IPS-18c (cell line): ENCODE measurements around the gene HLA-DOB.
"Not testable (repeated sequence)": the region's sequence is repeated elsewhere in the genome, so short reads cannot be mapped to it uniquely, and the experiment has no call there.

ENCODE experiments used
- H3K4me3 ChIP-seq: 2 replicates; pipeline ENCODE4 v1.7.0; 2013; ENCODE audit warnings: low read depth, mild to moderate bottlenecking, low read length, moderate library complexity; ENCODE audit not compliant: insufficient read depth
- H3K9me3 ChIP-seq: one replicate; pipeline ENCODE4 v1.6.1; 2013; ENCODE audit warnings: mild to moderate bottlenecking, low read length, moderate library complexity; ENCODE audit not compliant: control insufficient read depth, insufficient read depth

The HLA-DOB gene

DNA sequence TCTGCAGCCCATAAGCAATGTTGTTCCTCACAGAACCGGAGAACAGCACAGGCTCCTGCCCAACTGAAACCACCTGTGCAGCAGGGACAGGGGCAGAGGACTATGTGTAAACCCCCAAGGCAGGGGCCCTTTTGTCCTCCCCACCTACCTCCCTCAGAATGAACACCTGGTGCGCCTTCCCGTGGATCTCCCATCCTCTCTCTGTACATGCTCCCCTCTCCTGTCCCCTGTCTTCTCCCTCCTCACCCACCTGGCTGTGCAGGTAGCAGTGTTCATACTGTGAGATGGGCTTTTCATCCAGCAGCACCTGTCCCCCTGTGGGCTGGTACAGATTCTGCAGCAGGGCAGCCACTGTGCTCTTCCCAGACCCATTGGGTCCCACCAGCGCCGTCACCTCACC is 13.2 kb upstream of the HLA-DOB start:
- no peaks in the 10 kb centered on the region for H3K9me3 ChIP-seq

GRCh38 chr6:32829495-32829894 is 12.7 kb upstream of the HLA-DOB start:
- Histone ChIP-seq H3K9me3 (no peaks in the 10 kb centered on the region), H3K4me3 (no peak overlapping the region)

More for the DNA sequence above, 13.2 kb upstream of the HLA-DOB start:
- no peak overlapping the region for H3K4me3 ChIP-seq

DNA sequence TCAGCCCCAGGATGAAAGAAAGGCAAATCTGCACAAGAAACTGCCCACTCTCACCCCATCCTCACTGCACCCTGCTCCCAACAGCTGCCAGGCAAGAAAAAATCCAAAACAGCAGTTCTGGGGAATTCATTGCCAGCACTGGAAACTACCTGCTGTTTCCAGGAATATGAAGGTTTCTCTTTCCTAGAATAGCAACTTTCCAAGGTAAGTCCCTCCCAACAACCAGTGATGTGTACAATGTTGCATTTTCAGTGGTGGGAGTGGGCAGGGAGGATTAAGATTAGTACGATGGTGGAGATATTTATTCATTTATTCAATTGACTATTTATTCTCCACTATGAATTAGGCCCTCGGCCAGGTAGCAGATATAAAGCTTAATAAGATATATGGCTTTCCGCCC is 10.2 kb upstream of the HLA-DOB start:
- Histone ChIP-seq H3K9me3 (no peaks in the 10 kb centered on the region), H3K4me3 (no peak overlapping the region)

GRCh38 chr6:32825966-32826365 is 9.2 kb upstream of the HLA-DOB start:
- H3K4me3 ChIP-seq: no peak overlapping the region
- no peaks in the 10 kb centered on the region for H3K9me3 ChIP-seq

- Histone ChIP-seq H3K4me3 (no peak overlapping the region), H3K9me3 (no peaks in the 10 kb centered on the region)
Observed at GRCh38 chr6:32819729-32820128, 2.9 kb upstream of the HLA-DOB start.

GRCh38 chr6:32818867-32819266 is 2.1 kb upstream of the HLA-DOB start:
- Histone ChIP-seq H3K9me3 (no peaks in the 10 kb centered on the region), H3K4me3 (no peak overlapping the region)

DNA sequence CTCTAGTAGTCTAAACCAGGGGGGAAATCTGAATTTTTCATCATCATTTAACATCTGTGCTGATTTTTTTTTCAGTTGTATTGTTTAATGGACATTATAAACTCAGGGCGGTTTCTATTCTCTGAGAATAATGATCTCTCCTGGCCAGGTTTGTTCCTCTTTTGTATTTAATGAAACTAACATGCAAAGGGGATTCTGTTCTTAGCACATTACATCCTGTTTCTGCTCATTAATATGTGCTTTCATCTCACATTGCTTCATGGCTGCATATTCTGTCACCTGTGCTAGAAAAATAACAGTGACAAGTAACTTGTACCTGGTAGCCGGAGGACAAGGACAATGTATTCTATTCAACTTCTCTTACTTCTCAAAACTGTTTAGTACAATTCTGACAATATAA is 806 bp downstream of the HLA-DOB start:
- no peaks in the 10 kb centered on the region for H3K9me3 ChIP-seq
- H3K4me3 ChIP-seq: no peak overlapping the region

DNA sequence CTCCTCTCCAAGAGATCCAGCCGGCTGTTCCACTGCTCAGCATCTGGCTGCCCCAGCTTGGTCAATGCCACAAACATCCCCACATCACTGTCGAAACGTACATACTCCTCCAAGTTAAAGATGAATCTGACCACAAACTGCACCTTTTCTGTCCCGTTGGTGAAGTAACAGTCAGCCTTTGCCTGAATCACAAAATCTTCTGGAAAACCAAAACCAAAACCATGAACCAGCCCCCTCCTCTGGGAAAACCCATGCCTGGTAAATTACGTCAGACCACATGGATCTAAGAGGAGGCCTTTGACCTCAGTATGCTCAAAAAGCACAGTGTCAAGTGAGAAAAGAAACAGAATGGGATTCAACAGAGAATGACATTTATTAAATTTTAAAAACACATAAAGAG is 1.7 kb downstream of the HLA-DOB start:
- H3K4me3 ChIP-seq: no peak overlapping the region
- no peaks in the 10 kb centered on the region for H3K9me3 ChIP-seq

DNA sequence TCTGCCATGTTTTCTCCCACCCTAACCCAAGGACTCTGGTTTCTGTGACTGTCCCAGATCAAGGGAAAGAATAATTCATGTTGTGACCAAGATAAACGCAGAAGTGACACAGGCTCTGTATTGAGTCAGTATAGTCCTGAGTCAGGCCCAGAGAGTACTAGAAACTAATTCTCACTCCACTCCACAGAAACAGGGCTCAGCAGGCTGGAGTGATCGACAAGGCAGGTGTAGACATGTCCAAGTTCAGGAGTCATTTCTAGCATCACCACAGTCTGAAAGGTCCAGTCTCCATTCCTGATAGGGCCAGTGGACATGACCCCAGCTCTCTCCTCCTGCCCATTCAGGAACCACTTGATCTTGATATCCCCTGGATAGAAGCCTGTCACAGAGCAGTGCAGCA is 2.7 kb downstream of the HLA-DOB start:
- H3K9me3 ChIP-seq: no peaks in the 10 kb centered on the region
- no peak overlapping the region for H3K4me3 ChIP-seq

DNA sequence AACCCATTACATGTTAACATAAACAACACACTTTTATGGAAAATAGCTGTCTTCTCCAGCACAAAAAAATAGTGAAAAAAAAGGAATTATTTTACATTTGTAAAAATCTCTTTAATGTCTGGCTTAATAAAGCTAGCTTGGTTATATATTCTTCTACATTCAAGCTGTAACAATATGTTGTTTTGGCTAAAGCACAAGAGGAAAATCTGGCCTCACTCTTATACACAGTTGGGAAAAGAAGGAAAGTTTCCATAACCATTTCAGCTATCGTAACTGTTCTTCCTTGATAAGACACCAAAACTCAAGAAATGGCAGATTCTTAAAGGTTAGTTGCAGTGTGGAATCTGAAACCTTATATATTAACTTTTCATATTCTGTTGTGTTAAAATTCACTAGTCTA is 7.6 kb downstream of the HLA-DOB start:
- Histone ChIP-seq H3K4me3 (no peak overlapping the region), H3K9me3 (no peaks in the 10 kb centered on the region)

DNA sequence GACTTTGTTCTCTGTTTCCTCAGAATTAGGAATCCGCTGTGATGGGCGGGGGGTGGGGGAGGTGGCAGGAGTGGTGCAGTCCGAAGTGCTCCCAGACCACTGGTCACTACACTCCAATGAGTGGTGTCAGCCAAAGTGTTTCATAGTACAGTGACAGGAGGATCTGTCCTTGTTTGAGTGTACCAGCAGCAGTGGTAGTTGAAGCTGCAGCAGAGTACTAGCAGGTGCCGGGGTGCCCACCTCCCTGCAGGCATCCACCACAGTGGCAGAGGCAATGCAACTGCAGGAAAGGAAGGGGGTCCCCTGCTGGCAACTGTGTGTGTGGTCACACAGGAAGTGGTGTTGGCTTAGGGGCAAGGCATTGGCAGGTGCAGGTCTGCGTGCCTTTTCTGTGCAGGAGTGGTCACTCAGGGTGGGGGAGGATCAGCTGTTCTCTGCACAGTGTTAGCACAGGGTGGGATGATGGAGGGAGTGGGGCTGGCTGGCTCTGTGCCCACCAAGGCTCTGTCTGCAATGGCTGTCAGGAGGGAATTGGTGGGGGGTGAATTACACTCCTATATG is 9.7 kb downstream of the HLA-DOB start:
- H3K4me3 ChIP-seq: no peak overlapping the region
- H3K9me3 ChIP-seq: no peaks in the 10 kb centered on the region

GRCh38 chr6:32805404-32805803 is 11.4 kb downstream of the HLA-DOB start:
- not testable (repeated sequence) for H3K9me3 ChIP-seq, H3K4me3 ChIP-seq

GRCh38 chr6:32803416-32803815 is 13.4 kb downstream of the HLA-DOB start:
- Histone ChIP-seq H3K4me3 (no peak overlapping the region), H3K9me3 (no peaks in the 10 kb centered on the region)

- H3K4me3 ChIP-seq: no peak overlapping the region
- peaks cover 3% of the 10 kb centered on the region for H3K9me3 ChIP-seq
Observed at GRCh38 chr6:32799740-32800139, 17.1 kb downstream of the HLA-DOB start.

DNA sequence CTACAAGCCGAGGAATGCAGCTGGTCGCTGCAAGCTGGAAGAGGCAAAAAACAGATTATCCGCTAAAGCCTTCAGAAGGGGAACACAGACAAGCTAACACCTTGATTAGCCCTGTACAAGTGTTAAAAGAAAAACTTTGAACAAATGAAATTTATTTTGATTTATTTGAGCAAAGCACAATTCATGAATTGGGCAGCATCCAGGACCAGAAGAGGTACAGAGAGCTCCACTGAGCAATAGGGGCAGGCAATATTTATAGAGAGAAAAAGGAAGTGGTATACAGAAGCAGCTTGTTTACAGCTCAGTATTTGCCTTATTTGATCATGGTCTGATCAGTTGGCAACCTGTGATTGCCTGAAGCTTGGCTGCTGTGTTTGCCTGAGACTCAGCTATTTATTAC is 17.6 kb downstream of the HLA-DOB start:
- Histone ChIP-seq H3K9me3 (peaks cover 3% of the 10 kb centered on the region), H3K4me3 (no peak overlapping the region)

GRCh38 chr6:32796848-32797776 is 19.7 kb downstream of the HLA-DOB start:
- Histone ChIP-seq H3K9me3 (peaks cover 3% of the 10 kb centered on the region), H3K4me3 (no peak overlapping the region; the same call in 1 of the 2 replicates)

GRCh38 chr6:32794510-32794909 is 22.3 kb downstream of the HLA-DOB start:
- Histone ChIP-seq H3K4me3 (no peak overlapping the region), H3K9me3 (peaks cover 3% of the 10 kb centered on the region)

DNA sequence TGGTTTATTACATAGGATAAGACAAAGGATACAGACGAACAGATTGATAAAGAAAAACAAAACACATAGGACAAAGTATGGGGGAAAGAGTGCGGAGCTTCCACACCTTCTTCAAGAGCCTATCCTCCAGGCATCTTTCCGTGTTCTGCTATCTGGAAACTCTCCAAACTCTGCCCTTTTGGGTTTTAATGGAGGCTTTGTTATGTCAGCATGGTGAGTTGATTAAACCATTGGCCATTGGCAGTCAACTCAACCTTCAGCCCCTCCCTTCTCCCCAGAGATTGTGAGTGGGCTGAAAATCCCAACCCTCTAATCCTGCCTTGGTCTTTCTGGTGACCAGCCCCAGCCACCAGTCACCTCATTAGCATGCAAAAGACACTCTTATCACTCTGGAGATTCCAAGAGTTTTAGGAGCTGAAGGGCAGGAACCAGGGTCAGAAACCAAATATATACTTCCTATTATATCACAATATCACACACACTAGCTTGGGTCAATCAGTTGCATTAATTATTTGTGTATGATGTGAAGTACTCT is 23.8 kb downstream of the HLA-DOB start:
- H3K9me3 ChIP-seq: peaks cover 3% of the 10 kb centered on the region
- H3K4me3 ChIP-seq: no peak overlapping the region
